Kidney tubule cell (primary cell): ENCODE measurements around the gene RAB15.

Experiments
- DNase-seq: peaks from one replicate; pipeline ENCODE4 v3.0.0-alpha.2; 2018; ENCODE audit warnings: low spot score

The RAB15 gene

GRCh38 chr14:64910847-64911495 lies 61.2 kb downstream of the RAB15 start:
- peak; percentile 28 for DNase-seq

GRCh38 chr14:64906022-64906421 lies 66.1 kb downstream of the RAB15 start:
- DNase-seq: no peak

- DNase-seq: peak; percentile 1
Observed at GRCh38 chr14:64899958-64900357, 72.2 kb downstream of the RAB15 start.
